Stimulated activated naive CD4-positive, alpha-beta T cell treated with Interleukin-2 at 50 U/mL for 16 hours (primary cell): ENCODE measurements around the gene IFRD1.

Experiments used
- DNase-seq: peaks from one replicate; lab custom pipeline; 2025; lab: John Stamatoyannopoulos, UW

The IFRD1 gene

GRCh38 chr7:112487457-112488263 is 37.4 kb downstream of the IFRD1 start:
- no peak for DNase-seq

GRCh38 chr7:112488264-112488552 is 37.9 kb downstream of the IFRD1 start:
- no peak for DNase-seq

GRCh38 chr7:112492186-112492585 is 41.9 kb downstream of the IFRD1 start:
- DNase-seq: no peak

GRCh38 chr7:112494656-112495055 is 44.4 kb downstream of the IFRD1 start:
- DNase-seq: no peak

GRCh38 chr7:112495156-112495788 is 45.0 kb downstream of the IFRD1 start:
- no peak for DNase-seq

GRCh38 chr7:112495810-112496462 is 45.7 kb downstream of the IFRD1 start:
- no peak for DNase-seq

GRCh38 chr7:112497481-112497880 is 47.2 kb downstream of the IFRD1 start:
- no peak for DNase-seq

GRCh38 chr7:112500619-112501018 is 50.4 kb downstream of the IFRD1 start:
- no peak for DNase-seq

GRCh38 chr7:112501801-112502503 is 51.7 kb downstream of the IFRD1 start:
- no peak for DNase-seq

- DNase-seq: no peak
Observed at GRCh38 chr7:112502700-112503099, 52.4 kb downstream of the IFRD1 start.

GRCh38 chr7:112503361-112503972 is 53.2 kb downstream of the IFRD1 start:
- DNase-seq: no peak

GRCh38 chr7:112504093-112504695 is 53.9 kb downstream of the IFRD1 start:
- DNase-seq: no peak

GRCh38 chr7:112505495-112505894 is 55.2 kb downstream of the IFRD1 start:
- DNase-seq: no peak

- no peak for DNase-seq
Observed at GRCh38 chr7:112508404-112508803, 58.1 kb downstream of the IFRD1 start.

GRCh38 chr7:112509402-112509801 is 59.1 kb downstream of the IFRD1 start:
- no peak for DNase-seq

- DNase-seq: no peak
Observed at GRCh38 chr7:112510001-112510742, 59.9 kb downstream of the IFRD1 start.

GRCh38 chr7:112510743-112511110 is 60.5 kb downstream of the IFRD1 start:
- DNase-seq: no peak

- no peak for DNase-seq
Observed at GRCh38 chr7:112511451-112512202, 61.4 kb downstream of the IFRD1 start.

GRCh38 chr7:112512451-112513210 is 62.4 kb downstream of the IFRD1 start:
- no peak for DNase-seq

- DNase-seq: no peak
Observed at GRCh38 chr7:112515989-112516388, 65.7 kb downstream of the IFRD1 start.
